Measurements from ENCODE around the gene AP3M1.

The AP3M1 gene

DNA sequence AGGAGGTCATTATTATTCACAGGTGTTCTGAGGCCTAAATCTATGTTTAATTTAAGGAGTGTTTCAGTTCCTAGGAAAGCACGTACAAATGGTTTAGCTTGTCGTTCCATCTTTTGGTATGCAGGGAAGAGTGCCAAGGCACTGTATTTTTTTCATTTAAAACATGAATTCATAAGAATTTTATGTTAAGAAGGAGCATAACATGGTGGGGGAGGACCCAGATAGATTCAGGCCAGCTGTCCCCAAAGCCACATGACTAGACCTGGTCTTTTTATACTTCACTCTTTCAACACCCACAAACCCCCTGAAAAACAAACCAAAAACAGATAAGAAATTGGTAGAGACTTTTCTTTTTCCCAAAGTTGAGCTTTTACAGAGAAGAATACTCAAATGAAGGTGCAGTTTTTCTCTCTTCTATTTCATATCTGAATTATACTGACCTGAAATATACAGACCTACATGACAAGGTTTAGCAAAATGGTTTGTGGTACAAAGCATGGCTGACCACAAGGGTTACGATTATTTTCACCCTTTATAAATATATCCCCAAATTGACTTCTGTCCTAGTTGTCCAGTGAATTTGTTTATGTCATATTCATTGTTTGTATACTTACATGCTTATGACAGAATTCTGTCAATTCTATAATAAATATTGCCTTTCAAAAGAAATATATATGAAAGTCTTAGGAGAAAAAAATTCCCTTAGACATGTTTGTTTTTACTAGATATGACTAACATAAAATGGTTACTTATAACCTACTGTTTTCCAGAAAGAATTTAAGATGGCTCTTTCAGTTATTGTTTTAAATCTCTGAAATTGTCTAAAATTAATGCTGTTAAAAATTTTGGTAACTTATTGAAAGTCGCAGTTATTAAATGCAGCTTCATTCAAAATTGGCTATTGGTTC is 71.3 kb downstream of the AP3M1 start:
- peaks cover 13 to 52% of the 10 kb centered on the region in 2 experiments for H3K36me3 ChIP-seq (ENCODE audit: control insufficient read depth in 1 of 2, insufficient read depth in 2 of 2, low read depth in 1 of 2, low read length in 2 of 2)
- H4K8ac ChIP-seq (ENCODE audit: low read length): no peak overlapping the region
- no peak overlapping the region for H3K4me2 ChIP-seq (ENCODE audit: low read length, poor library complexity, severe bottlenecking)
- no peak overlapping the region for H3K4ac ChIP-seq (ENCODE audit: low read depth in 1 of 2, low read length in 2 of 2)
- H2AK5ac ChIP-seq (ENCODE audit: low read length, severe bottlenecking): peak overlapping the region; percentile 100
- H3K14ac ChIP-seq (ENCODE audit: low read length in 2 of 2): no peak overlapping the region
- peak overlapping the region; percentile 61 for H3K9ac ChIP-seq (ENCODE audit: low read length)
- no peak overlapping the region for H4K91ac ChIP-seq (ENCODE audit: low read length)
- DNase-seq: no peak
- no peaks in the 10 kb centered on the region for H3K9me3 ChIP-seq (ENCODE audit: control insufficient read depth, low read length)
- no peak overlapping the region for H3K18ac ChIP-seq (ENCODE audit: low read depth in 1 of 2, low read length in 2 of 2)
- H3K79me1 ChIP-seq (replicated peaks; ENCODE audit: low read length, poor library complexity, severe bottlenecking): peaks cover 1% of the 10 kb centered on the region
- H3K4me3 ChIP-seq (ENCODE audit: insufficient read depth in 1 of 2, low read depth in 1 of 2, low read length in 2 of 2): peak overlapping the region in 1 of 2 experiments; percentile 1
- WGBS: 80% methylated on average over 2 of the region's 4 CpGs
- no peak overlapping the region for H2BK5ac ChIP-seq (ENCODE audit: low read depth, low read length, poor library complexity, severe bottlenecking)
- no peak overlapping the region for H2BK15ac ChIP-seq (ENCODE audit: low read depth, poor library complexity, severe bottlenecking)
- H3K23ac ChIP-seq (ENCODE audit: low read length in 2 of 2): no peak overlapping the region
- no peak overlapping the region for H2BK12ac ChIP-seq (ENCODE audit: low read length in 2 of 2)
- peaks cover 5% of the 10 kb centered on the region for H3K4me1 ChIP-seq (ENCODE audit: control insufficient read depth, insufficient read depth, low read depth, low read length)
- peak overlapping the region; percentile 97 for H3K27ac ChIP-seq (ENCODE audit: low read length, poor library complexity, severe bottlenecking)
- no peak overlapping the region for H2BK120ac ChIP-seq (ENCODE audit: low read depth, low read length)
- no peak overlapping the region for H2AFZ ChIP-seq (ENCODE audit: low read depth, low read length)
- no peaks in the 10 kb centered on the region for H3K27me3 ChIP-seq (ENCODE audit: control insufficient read depth in 1 of 2, insufficient read depth in 1 of 2, low read length in 2 of 2)

DNA sequence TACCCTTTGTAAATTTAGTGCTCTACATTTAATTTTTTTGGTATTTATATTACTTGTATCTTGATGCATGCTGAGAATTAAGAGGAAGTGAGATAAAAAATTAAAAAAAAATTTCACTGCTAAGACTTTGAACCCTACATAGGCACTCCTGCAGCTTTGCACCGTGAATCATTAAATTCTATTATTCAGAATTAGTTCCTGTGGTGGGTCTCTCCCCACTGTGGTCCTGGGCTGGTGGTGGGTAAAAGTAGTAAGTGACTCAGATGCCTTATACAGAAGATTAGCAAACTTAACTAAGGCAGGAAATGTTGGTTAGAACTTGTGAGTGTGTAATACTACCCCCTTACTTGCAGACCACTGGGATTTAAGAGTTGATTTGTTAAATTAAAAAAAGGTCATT is 72.6 kb downstream of the AP3M1 start:
- Histone ChIP-seq H3K14ac (ENCODE audit: low read length in 2 of 2) (no peak overlapping the region), H3K27ac (ENCODE audit: low read length, poor library complexity, severe bottlenecking) (peak overlapping the region; percentile 97), H3K4ac (ENCODE audit: low read depth in 1 of 2, low read length in 2 of 2) (no peak overlapping the region), H2AFZ (ENCODE audit: low read depth, low read length) (no peak overlapping the region), H4K8ac (ENCODE audit: low read length) (no peak overlapping the region), H3K9ac (ENCODE audit: low read length) (no peak overlapping the region), H3K23ac (ENCODE audit: low read length in 2 of 2) (no peak overlapping the region), H3K79me1 (replicated peaks; ENCODE audit: low read length, poor library complexity, severe bottlenecking) (no peaks in the 10 kb centered on the region), H3K9me3 (ENCODE audit: control insufficient read depth, low read length) (no peaks in the 10 kb centered on the region), H3K4me3 (ENCODE audit: insufficient read depth in 1 of 2, low read depth in 1 of 2, low read length in 2 of 2) (no peak overlapping the region), H3K18ac (ENCODE audit: low read depth in 1 of 2, low read length in 2 of 2) (no peak overlapping the region), H3K36me3 (ENCODE audit: control insufficient read depth in 1 of 2, insufficient read depth in 2 of 2, low read depth in 1 of 2, low read length in 2 of 2) (peaks cover 11 to 59% of the 10 kb centered on the region in 2 experiments), H3K4me2 (ENCODE audit: low read length, poor library complexity, severe bottlenecking) (no peak overlapping the region), H2BK120ac (ENCODE audit: low read depth, low read length) (no peak overlapping the region), H2BK15ac (ENCODE audit: low read depth, poor library complexity, severe bottlenecking) (no peak overlapping the region), H2BK5ac (ENCODE audit: low read depth, low read length, poor library complexity, severe bottlenecking) (no peak overlapping the region), H3K27me3 (ENCODE audit: control insufficient read depth in 1 of 2, insufficient read depth in 1 of 2, low read length in 2 of 2) (no peaks in the 10 kb centered on the region), H3K4me1 (ENCODE audit: control insufficient read depth, insufficient read depth, low read depth, low read length) (peaks cover 6% of the 10 kb centered on the region), H2AK5ac (ENCODE audit: low read length, severe bottlenecking) (no peak overlapping the region), H2BK12ac (ENCODE audit: low read length in 2 of 2) (no peak overlapping the region), H4K91ac (ENCODE audit: low read length) (no peak overlapping the region)
- WGBS: no CpG with 5 or more reads among the region's 1 CpG
- peak; percentile 62 for DNase-seq

DNA sequence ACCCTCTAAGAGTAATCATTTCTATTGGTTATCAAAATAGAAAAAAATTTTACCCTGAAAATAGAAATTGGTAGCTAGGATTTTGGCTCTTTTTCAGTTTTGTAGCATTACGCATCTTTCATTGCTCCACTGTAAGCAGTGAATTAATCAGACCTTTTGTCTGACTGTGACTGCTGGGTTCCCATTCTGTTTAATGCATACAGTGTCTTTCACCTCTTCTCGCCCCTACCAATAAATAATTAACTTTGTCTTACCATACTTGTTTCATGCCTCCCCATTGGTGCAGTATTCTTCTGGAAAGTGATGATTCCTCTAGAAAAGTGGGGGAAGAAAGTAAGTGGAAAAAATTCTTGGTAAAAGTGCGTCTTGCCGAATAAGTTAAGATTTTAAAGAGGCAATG is 73.2 kb downstream of the AP3M1 start:
- no peak overlapping the region for H2BK5ac ChIP-seq (ENCODE audit: low read depth, low read length, poor library complexity, severe bottlenecking)
- H3K9ac ChIP-seq (ENCODE audit: low read length): no peak overlapping the region
- H3K23ac ChIP-seq (ENCODE audit: low read length in 2 of 2): no peak overlapping the region
- H4K8ac ChIP-seq (ENCODE audit: low read length): no peak overlapping the region
- peak overlapping the region; percentile 76 for H3K27ac ChIP-seq (ENCODE audit: low read length, poor library complexity, severe bottlenecking)
- no peak overlapping the region for H3K14ac ChIP-seq (ENCODE audit: low read length in 2 of 2)
- no peaks in the 10 kb centered on the region for H3K79me1 ChIP-seq (replicated peaks; ENCODE audit: low read length, poor library complexity, severe bottlenecking)
- no peak overlapping the region for H2AK5ac ChIP-seq (ENCODE audit: low read length, severe bottlenecking)
- no peaks in the 10 kb centered on the region for H3K27me3 ChIP-seq (ENCODE audit: control insufficient read depth in 1 of 2, insufficient read depth in 1 of 2, low read length in 2 of 2)
- H2BK12ac ChIP-seq (ENCODE audit: low read length in 2 of 2): no peak overlapping the region
- H3K36me3 ChIP-seq (ENCODE audit: control insufficient read depth in 1 of 2, insufficient read depth in 2 of 2, low read depth in 1 of 2, low read length in 2 of 2): peaks cover 13 to 58% of the 10 kb centered on the region in 2 experiments
- H3K4me1 ChIP-seq (ENCODE audit: control insufficient read depth, insufficient read depth, low read depth, low read length): peaks cover 10% of the 10 kb centered on the region
- H3K9me3 ChIP-seq (ENCODE audit: control insufficient read depth, low read length): no peaks in the 10 kb centered on the region
- H2BK15ac ChIP-seq (ENCODE audit: low read depth, poor library complexity, severe bottlenecking): no peak overlapping the region
- H3K4me2 ChIP-seq (ENCODE audit: low read length, poor library complexity, severe bottlenecking): no peak overlapping the region
- no peak overlapping the region for H3K4me3 ChIP-seq (ENCODE audit: insufficient read depth in 1 of 2, low read depth in 1 of 2, low read length in 2 of 2)
- H3K4ac ChIP-seq (ENCODE audit: low read depth in 1 of 2, low read length in 2 of 2): no peak overlapping the region
- no peak overlapping the region for H2BK120ac ChIP-seq (ENCODE audit: low read depth, low read length)
- WGBS: 100% methylated on average over 1 of the region's 4 CpGs
- no peak overlapping the region for H4K91ac ChIP-seq (ENCODE audit: low read length)
- H3K18ac ChIP-seq (ENCODE audit: low read depth in 1 of 2, low read length in 2 of 2): no peak overlapping the region
- no peak for DNase-seq
- no peak overlapping the region for H2AFZ ChIP-seq (ENCODE audit: low read depth, low read length)

DNA sequence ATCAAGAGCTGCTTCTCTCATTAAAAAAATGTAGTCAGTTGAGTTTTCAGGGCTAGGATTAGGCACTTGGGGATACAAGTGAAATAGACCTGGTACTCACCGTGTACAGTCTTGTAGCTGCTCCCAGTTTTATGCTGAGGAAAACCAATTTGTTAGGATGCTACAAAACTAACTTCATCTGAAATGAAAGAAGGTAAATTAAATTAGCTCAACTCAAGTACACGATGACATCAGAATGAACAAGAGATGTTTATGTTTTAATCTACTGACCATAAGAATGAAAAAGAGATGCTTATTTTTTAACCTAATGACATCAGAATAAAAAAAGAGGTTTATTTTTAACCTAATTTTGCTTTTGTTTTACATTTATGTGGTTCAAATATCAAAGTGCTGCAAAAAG is 73.7 kb downstream of the AP3M1 start:
- H3K4me1 ChIP-seq (ENCODE audit: control insufficient read depth, insufficient read depth, low read depth, low read length): peaks cover 10% of the 10 kb centered on the region
- no peak overlapping the region for H2AK5ac ChIP-seq (ENCODE audit: low read length, severe bottlenecking)

More for the DNA sequence above, 73.7 kb downstream of the AP3M1 start:
- H4K8ac ChIP-seq (ENCODE audit: low read length): no peak overlapping the region
- no peak overlapping the region for H3K4me3 ChIP-seq (ENCODE audit: insufficient read depth in 1 of 2, low read depth in 1 of 2, low read length in 2 of 2)
- H3K9ac ChIP-seq (ENCODE audit: low read length): no peak overlapping the region
- H3K79me1 ChIP-seq (replicated peaks; ENCODE audit: low read length, poor library complexity, severe bottlenecking): no peaks in the 10 kb centered on the region
- peaks cover 13 to 56% of the 10 kb centered on the region in 2 experiments for H3K36me3 ChIP-seq (ENCODE audit: control insufficient read depth in 1 of 2, insufficient read depth in 2 of 2, low read depth in 1 of 2, low read length in 2 of 2)
- H3K14ac ChIP-seq (ENCODE audit: low read length in 2 of 2): no peak overlapping the region
- H3K18ac ChIP-seq (ENCODE audit: low read depth in 1 of 2, low read length in 2 of 2): no peak overlapping the region
- peak overlapping the region; percentile 76 for H2BK5ac ChIP-seq (ENCODE audit: low read depth, low read length, poor library complexity, severe bottlenecking)
- no peak overlapping the region for H4K91ac ChIP-seq (ENCODE audit: low read length)
- H3K4me2 ChIP-seq (ENCODE audit: low read length, poor library complexity, severe bottlenecking): no peak overlapping the region
- no peak for DNase-seq
- H2AFZ ChIP-seq (ENCODE audit: low read depth, low read length): no peak overlapping the region
- H3K27ac ChIP-seq (ENCODE audit: low read length, poor library complexity, severe bottlenecking): peak overlapping the region; percentile 86
- H3K4ac ChIP-seq (ENCODE audit: low read depth in 1 of 2, low read length in 2 of 2): no peak overlapping the region
- no peak overlapping the region for H2BK15ac ChIP-seq (ENCODE audit: low read depth, poor library complexity, severe bottlenecking)
- no peaks in the 10 kb centered on the region for H3K9me3 ChIP-seq (ENCODE audit: control insufficient read depth, low read length)
- H3K23ac ChIP-seq (ENCODE audit: low read length in 2 of 2): no peak overlapping the region
- no peak overlapping the region for H2BK120ac ChIP-seq (ENCODE audit: low read depth, low read length)
- no peaks in the 10 kb centered on the region for H3K27me3 ChIP-seq (ENCODE audit: control insufficient read depth in 1 of 2, insufficient read depth in 1 of 2, low read length in 2 of 2)
- no peak overlapping the region for H2BK12ac ChIP-seq (ENCODE audit: low read length in 2 of 2)
- WGBS: 90% methylated on average over 1 of the region's 2 CpGs

Measured in mesenchymal stem cell (in vitro differentiated cells and primary cell).